Activated T-helper 17 cell treated with anti-CD3 and anti-CD28 coated beads, Interleukin-2, amount 50 U/mL, for 72 hours (primary cell): ENCODE results near the gene DYNLT2. TPM values are rescaled to one million over a fixed set of nuclear protein-coding genes. Genes with fewer than 3 reads are reported as not detected.
A peak's percentile ranks its signal among the peaks of the same experiment; 100 is the strongest.

ENCODE experiments used
- ATAC-seq: fragments of 150-1000 bp; cut with Tn5 transposase; replicated peaks from 2 replicates; pipeline ENCODE4 v1.10.0; 2021; ENCODE audit warnings: mild to moderate bottlenecking, moderate library complexity
- H3K27ac Mint-ChIP-seq: one replicate; pipeline ENCODE4 v1.8.0; 2022; ENCODE audit warnings: mixed read lengths
- H3K27me3 Mint-ChIP-seq: one replicate; pipeline ENCODE4 v1.8.0; 2022; ENCODE audit warnings: mixed read lengths
- H3K36me3 Mint-ChIP-seq: one replicate; pipeline ENCODE4 v1.8.0; 2022; ENCODE audit warnings: low read depth, mild to moderate bottlenecking, mixed read lengths
- H3K4me1 Mint-ChIP-seq: one replicate; pipeline ENCODE4 v1.8.0; 2022; ENCODE audit warnings: mixed read lengths
- H3K4me3 Mint-ChIP-seq: one replicate; pipeline ENCODE4 v1.8.0; 2022; ENCODE audit warnings: mild to moderate bottlenecking, mixed read lengths
- H3K9me3 Mint-ChIP-seq: one replicate; pipeline ENCODE4 v1.8.0; 2022; ENCODE audit warnings: mixed read lengths
- total RNA-seq, 2 donors: library from RNA; stranded (reverse); gene quantifications; one replicate each; pipeline ENCODE4 v1.2.3, GENCODE V29; 2022

The DYNLT2 gene
- 1 to 10 TPM; 1.6 to 3.1 TPM for total RNA-seq

GRCh38 chr6:169751242-169752073 lies at the start of gene DYNLT2, which contains the start of gene ERMARD:
Gene DYNLT2, minus strand, starts transcription at chr6:169751572. Its CDS starts 114 bp downstream, at chr6:169751458.
Gene ERMARD, plus strand, starts transcription at chr6:169751622. Its CDS starts 36 bp downstream, at chr6:169751658.
- H3K4me3 Mint-ChIP-seq: peak within 1 kb of the TSS; percentile 97
- peak; percentile 98 for ATAC-seq
- no peaks in the 10 kb centered on the region for H3K9me3 Mint-ChIP-seq

GRCh38 chr6:169800668-169801395 lies 49.5 kb upstream of the DYNLT2 start:
- no peaks in the 10 kb centered on the region for H3K36me3 Mint-ChIP-seq
- no peak for ATAC-seq
- H3K4me3 Mint-ChIP-seq: no peak overlapping the region
- H3K9me3 Mint-ChIP-seq: no peaks in the 10 kb centered on the region
- no peak overlapping the region for H3K27ac Mint-ChIP-seq
- H3K4me1 Mint-ChIP-seq: peaks cover 30% of the 10 kb centered on the region
- peaks cover 23% of the 10 kb centered on the region for H3K27me3 Mint-ChIP-seq

More at GRCh38 chr6:169751242-169752073, at the start of gene DYNLT2, which contains the start of gene ERMARD:
- Mint-ChIP-seq H3K27ac (peak within 1 kb of the TSS; percentile 100), H3K36me3 (peaks cover 34% of the 10 kb centered on the region), H3K4me1 (peaks cover 14% of the 10 kb centered on the region), H3K27me3 (no peaks in the 10 kb centered on the region)

- H3K36me3 Mint-ChIP-seq: no peaks in the 10 kb centered on the region
- no peaks in the 10 kb centered on the region for H3K9me3 Mint-ChIP-seq
- no peak for ATAC-seq
- peaks cover 17% of the 10 kb centered on the region for H3K27me3 Mint-ChIP-seq
- H3K4me3 Mint-ChIP-seq: no peak overlapping the region
- H3K27ac Mint-ChIP-seq: no peak overlapping the region
- H3K4me1 Mint-ChIP-seq: peaks cover 24% of the 10 kb centered on the region
Measured at GRCh38 chr6:169800116-169800667, 48.8 kb upstream of the DYNLT2 start.

GRCh38 chr6:169799474-169799926 lies 48.1 kb upstream of the DYNLT2 start:
- H3K27ac Mint-ChIP-seq: no peak overlapping the region
- peaks cover 10% of the 10 kb centered on the region for H3K27me3 Mint-ChIP-seq
- no peaks in the 10 kb centered on the region for H3K9me3 Mint-ChIP-seq
- peaks cover 17% of the 10 kb centered on the region for H3K4me1 Mint-ChIP-seq
- H3K4me3 Mint-ChIP-seq: no peak overlapping the region
- ATAC-seq: no peak
- H3K36me3 Mint-ChIP-seq: no peaks in the 10 kb centered on the region

GRCh38 chr6:169798764-169799473 lies 47.5 kb upstream of the DYNLT2 start:
- ATAC-seq: no peak
- Mint-ChIP-seq H3K36me3 (no peaks in the 10 kb centered on the region), H3K4me1 (peaks cover 11% of the 10 kb centered on the region)

GRCh38 chr6:169795196-169795595 lies 43.8 kb upstream of the DYNLT2 start:
- H3K4me1 Mint-ChIP-seq: peaks cover 5% of the 10 kb centered on the region
- no peak for ATAC-seq
- no peaks in the 10 kb centered on the region for H3K9me3 Mint-ChIP-seq
- H3K27ac Mint-ChIP-seq: no peak overlapping the region
- H3K27me3 Mint-ChIP-seq: peaks cover 8% of the 10 kb centered on the region
- no peak overlapping the region for H3K4me3 Mint-ChIP-seq
- no peaks in the 10 kb centered on the region for H3K36me3 Mint-ChIP-seq

More at GRCh38 chr6:169798764-169799473, 47.5 kb upstream of the DYNLT2 start:
- Mint-ChIP-seq H3K9me3 (no peaks in the 10 kb centered on the region), H3K27me3 (peaks cover 4% of the 10 kb centered on the region), H3K27ac (no peak overlapping the region), H3K4me3 (no peak overlapping the region)

- no peak overlapping the region for H3K4me3 Mint-ChIP-seq
- peaks cover 8% of the 10 kb centered on the region for H3K4me1 Mint-ChIP-seq
- H3K27me3 Mint-ChIP-seq: peaks cover 8% of the 10 kb centered on the region
- ATAC-seq: no peak
- H3K36me3 Mint-ChIP-seq: no peaks in the 10 kb centered on the region
- H3K9me3 Mint-ChIP-seq: no peaks in the 10 kb centered on the region
- H3K27ac Mint-ChIP-seq: no peak overlapping the region
Measured at GRCh38 chr6:169794317-169795055, 43.1 kb upstream of the DYNLT2 start.

- no peak overlapping the region for H3K27ac Mint-ChIP-seq
- no peaks in the 10 kb centered on the region for H3K9me3 Mint-ChIP-seq
- H3K4me3 Mint-ChIP-seq: no peak overlapping the region
- no peaks in the 10 kb centered on the region for H3K36me3 Mint-ChIP-seq
- H3K4me1 Mint-ChIP-seq: peaks cover 8% of the 10 kb centered on the region
- ATAC-seq: no peak
- H3K27me3 Mint-ChIP-seq: peaks cover 8% of the 10 kb centered on the region
Measured at GRCh38 chr6:169793408-169793807, 42.0 kb upstream of the DYNLT2 start.

GRCh38 chr6:169792306-169793015 lies 41.1 kb upstream of the DYNLT2 start:
- no peaks in the 10 kb centered on the region for H3K9me3 Mint-ChIP-seq
- no peak overlapping the region for H3K27ac Mint-ChIP-seq
- ATAC-seq: no peak
- H3K27me3 Mint-ChIP-seq: peaks cover 8% of the 10 kb centered on the region
- no peaks in the 10 kb centered on the region for H3K36me3 Mint-ChIP-seq
- H3K4me3 Mint-ChIP-seq: no peak overlapping the region
- peaks cover 8% of the 10 kb centered on the region for H3K4me1 Mint-ChIP-seq

GRCh38 chr6:169791721-169792131 lies 40.4 kb upstream of the DYNLT2 start:
- ATAC-seq: no peak
- H3K4me3 Mint-ChIP-seq: peak overlapping the region; percentile 84
- H3K27me3 Mint-ChIP-seq: peaks cover 8% of the 10 kb centered on the region
- no peaks in the 10 kb centered on the region for H3K9me3 Mint-ChIP-seq
- peaks cover 8% of the 10 kb centered on the region for H3K4me1 Mint-ChIP-seq
- no peak overlapping the region for H3K27ac Mint-ChIP-seq
- no peaks in the 10 kb centered on the region for H3K36me3 Mint-ChIP-seq

GRCh38 chr6:169789944-169790927 lies 38.9 kb upstream of the DYNLT2 start:
- Mint-ChIP-seq H3K27me3 (peaks cover 8% of the 10 kb centered on the region), H3K4me1 (peaks cover 8% of the 10 kb centered on the region), H3K9me3 (no peaks in the 10 kb centered on the region), H3K36me3 (no peaks in the 10 kb centered on the region), H3K4me3 (peak overlapping the region; percentile 84), H3K27ac (peak overlapping the region; percentile 71)
- ATAC-seq: peak; percentile 96
